GM19099 (cell line): ENCODE data around the gene CCDC68.

Experiments used
- POLR2A ChIP-seq: IDR thresholded peaks from 3 replicates; pipeline ENCODE4 v1.6.1; 2011; ENCODE audit warnings: low read depth; ENCODE audit not compliant: insufficient read length; ENCODE audit errors: extremely low read depth

CCDC68 gene

GRCh38 chr18:54945576-54946125 lies 13.6 kb downstream of the CCDC68 start:
- TF ChIP-seq POLR2A: no peak

GRCh38 chr18:54942569-54942968 lies 16.7 kb downstream of the CCDC68 start:
- no peak for TF ChIP-seq POLR2A

GRCh38 chr18:54942144-54942543 lies 17.1 kb downstream of the CCDC68 start:
- no peak for TF ChIP-seq POLR2A

GRCh38 chr18:54939361-54939917 lies 19.8 kb downstream of the CCDC68 start:
- no peak for TF ChIP-seq POLR2A

- TF ChIP-seq POLR2A: no peak
Observed at GRCh38 chr18:54938506-54938905, 20.8 kb downstream of the CCDC68 start.

- TF ChIP-seq POLR2A: no peak
Observed at GRCh38 chr18:54932472-54932871, 26.8 kb downstream of the CCDC68 start.

- no peak for TF ChIP-seq POLR2A
Observed at GRCh38 chr18:54931152-54931551, 28.1 kb downstream of the CCDC68 start.

- TF ChIP-seq POLR2A: no peak
Observed at GRCh38 chr18:54928236-54928635, 31.0 kb downstream of the CCDC68 start.

- TF ChIP-seq POLR2A: no peak
Observed at GRCh38 chr18:54926593-54927325, 32.5 kb downstream of the CCDC68 start.

GRCh38 chr18:54924948-54925347 lies 34.3 kb downstream of the CCDC68 start:
- no peak for TF ChIP-seq POLR2A

- no peak for TF ChIP-seq POLR2A
Observed at GRCh38 chr18:54923339-54923956, 35.8 kb downstream of the CCDC68 start.

- TF ChIP-seq POLR2A: no peak
Observed at GRCh38 chr18:54919412-54919811, 39.8 kb downstream of the CCDC68 start.

- TF ChIP-seq POLR2A: no peak
Observed at GRCh38 chr18:54918060-54918459, 41.2 kb downstream of the CCDC68 start.

GRCh38 chr18:54916507-54916906 lies 42.8 kb downstream of the CCDC68 start:
- no peak for TF ChIP-seq POLR2A

GRCh38 chr18:54914816-54915215 lies 44.4 kb downstream of the CCDC68 start:
- TF ChIP-seq POLR2A: no peak

GRCh38 chr18:54911551-54911950 lies 47.7 kb downstream of the CCDC68 start:
- TF ChIP-seq POLR2A: no peak
